HG02852 (cell line): ENCODE results near the gene TCP11.

Experiments
- ATAC-seq: cut with Tn5 transposase; IDR thresholded peaks from one replicate; pipeline ENCODE4 v1.9.1; 2021; ENCODE audit warnings: mild to moderate bottlenecking, moderate library complexity; ENCODE audit not compliant: unreplicated experiment

Gene TCP11

GRCh38 chr6:35141007-35141655 is at the start of gene TCP11:
TCP11 (minus strand) TSS chr6:35141339; CDS start chr6:35140870, 469 bp downstream.
- no peak for ATAC-seq

GRCh38 chr6:35190306-35190705 is 49.2 kb upstream of the TCP11 start:
- ATAC-seq, result no peak

- ATAC-seq, result no peak
These were observed 47.7 kb upstream of the TCP11 start for GRCh38 chr6:35188886-35189285.

GRCh38 chr6:35186571-35186970 is 45.4 kb upstream of the TCP11 start:
- no peak for ATAC-seq

GRCh38 chr6:35185971-35186370 is 44.8 kb upstream of the TCP11 start:
- no peak for ATAC-seq

- ATAC-seq, result no peak
These were observed 44.2 kb upstream of the TCP11 start for GRCh38 chr6:35185302-35185681.

GRCh38 chr6:35184580-35185301 is 43.6 kb upstream of the TCP11 start:
- no peak for ATAC-seq

- no peak for ATAC-seq
These were observed 42.8 kb upstream of the TCP11 start for GRCh38 chr6:35183935-35184334.

GRCh38 chr6:35183281-35183680 is 42.1 kb upstream of the TCP11 start:
- no peak for ATAC-seq

GRCh38 chr6:35181933-35182612 is 40.9 kb upstream of the TCP11 start:
- no peak for ATAC-seq

- no peak for ATAC-seq
These were observed 40.3 kb upstream of the TCP11 start for GRCh38 chr6:35181308-35181932.

GRCh38 chr6:35179901-35180535 is 38.9 kb upstream of the TCP11 start:
- ATAC-seq, result no peak

- no peak for ATAC-seq
These were observed 38.0 kb upstream of the TCP11 start for GRCh38 chr6:35178932-35179832.

- ATAC-seq, result no peak
These were observed 36.9 kb upstream of the TCP11 start for GRCh38 chr6:35178012-35178411.

GRCh38 chr6:35177596-35177995 is 36.5 kb upstream of the TCP11 start:
- ATAC-seq, result no peak

GRCh38 chr6:35177157-35177556 is 36.0 kb upstream of the TCP11 start:
- ATAC-seq, result no peak

GRCh38 chr6:35176301-35177024 is 35.3 kb upstream of the TCP11 start:
- no peak for ATAC-seq

GRCh38 chr6:35174501-35174900 is 33.4 kb upstream of the TCP11 start:
- no peak for ATAC-seq

- ATAC-seq, result no peak
These were observed 32.9 kb upstream of the TCP11 start for GRCh38 chr6:35174088-35174434.
